GM12878 (cell line): ENCODE results near the gene FMNL2. TPM values are rescaled to one million over a fixed set of nuclear protein-coding genes. Genes with fewer than 3 reads are reported as not detected.

Experiments used
- ATAC-seq: fragments of 200-7000 bp; cut with Tn5 transposase; 3 replicates; pipeline ENCODE4 v1.9.1; 2020; ENCODE audit warnings: mild to moderate bottlenecking, moderate library complexity
- BruUV-seq: library from RNA; stranded (reverse); fragments of 400-500 nt; replicated peaks from 2 replicates; lab custom pipeline; 2021; lab: Mats Ljungman, UMichigan
- CTCF ChIA-PET: fragments of 300-600 bp; sonication (Branson Sonifier 250); formaldehyde crosslinking; extraction: SDS; loops from one replicate; lab custom pipeline; 2021; ENCODE audit warnings: inconsistent platforms; lab: Yijun Ruan, JAX
- POLR2A ChIA-PET: fragments of 350-600 bp; formaldehyde crosslinking; extraction: SDS; loops from one replicate; lab custom pipeline; 2021; ENCODE audit warnings: inconsistent platforms; lab: Charles Lee
- RAD21 ChIA-PET: fragments of 300-600 bp; sonication (Branson Sonifier 250); formaldehyde crosslinking; loops from one replicate; lab custom pipeline; 2023; ENCODE audit warnings: antibody characterized with exemption; ENCODE audit not compliant: unreplicated experiment; lab: Charles Lee
- SMC1A ChIA-PET: fragments of 300-600 bp; sonication (Branson Sonifier 250); formaldehyde crosslinking; loops from one replicate; lab custom pipeline; 2023; ENCODE audit not compliant: unreplicated experiment, uncharacterized antibody; lab: Charles Lee
- DNase-seq: peaks from one replicate; pipeline ENCODE4 v3.0.0-alpha.2; 2011; ENCODE audit warnings: low read depth, low spot score
- FAIRE-seq: peaks from 3 replicates; lab custom pipeline; 2011; peaks lifted over from hg19 to GRCh38; lab: Jason Lieb, UNC
- H2AFZ ChIP-seq: 2 replicates; pipeline ENCODE4 v1.6.0; 2011; ENCODE audit warnings: low read depth, low read length, control low read depth; ENCODE audit not compliant: control insufficient read depth
- H3K27ac ChIP-seq: 2 replicates; pipeline ENCODE4 v1.5.1; 2011; ENCODE audit warnings: control low read depth; ENCODE audit not compliant: control insufficient read depth, insufficient read depth
- H3K27me3 ChIP-seq, 2 experiments: replicated peaks in 1 of 2; 2 replicates each; pipeline versions ENCODE4 v1.6.0 to v1.6.1; 2011; ENCODE audit warnings: low read length in 1 of 2; ENCODE audit not compliant: control insufficient read depth in 2 of 2, insufficient read depth in 2 of 2
- H3K36me3 ChIP-seq, 2 experiments: 2 replicates each; pipeline ENCODE4 v1.5.1; 2011; ENCODE audit warnings: low read length in 1 of 2; ENCODE audit not compliant: control insufficient read depth in 2 of 2, insufficient read depth in 2 of 2
- H3K4me1 ChIP-seq: 2 replicates; pipeline ENCODE4 v1.6.1; 2011; ENCODE audit warnings: mild to moderate bottlenecking, low read length, moderate library complexity, mixed read lengths; ENCODE audit not compliant: control insufficient read depth, insufficient read depth
- H3K4me2 ChIP-seq: 2 replicates; pipeline ENCODE4 v1.6.0; 2011; ENCODE audit warnings: control low read depth; ENCODE audit not compliant: control insufficient read depth, insufficient read depth
- H3K4me3 ChIP-seq: fragments of 200-600 bp; sonication (generic); 2 replicates; pipeline ENCODE4 v1.5.1; 2016
- H3K79me2 ChIP-seq: 2 replicates; pipeline ENCODE4 v1.6.0; 2011; ENCODE audit warnings: low read length; ENCODE audit not compliant: control insufficient read depth, insufficient read depth
- H3K9ac ChIP-seq: 2 replicates; pipeline ENCODE4 v1.8.0; 2011; ENCODE audit warnings: low read length, control low read depth, mixed read lengths; ENCODE audit not compliant: control insufficient read depth, insufficient read depth
- H3K9me3 ChIP-seq: replicated peaks from 3 replicates; pipeline ENCODE4 v1.5.1; 2011; ENCODE audit warnings: mild to moderate bottlenecking, low read length; ENCODE audit not compliant: control insufficient read depth, insufficient read depth
- H4K20me1 ChIP-seq: 2 replicates; pipeline ENCODE4 v1.6.0; 2011; ENCODE audit not compliant: control insufficient read depth, insufficient read depth
- BACH1 ChIP-seq: fragments of 450-650 bp; IDR thresholded peaks from 2 replicates; pipeline ENCODE4 v1.6.1; 2017; ENCODE audit warnings: mild to moderate bottlenecking, borderline replicate concordance
- CTCF ChIP-seq, 3 experiments: IDR thresholded peaks in 2 of 3; conservative IDR thresholded peaks in 1 of 3; 2 replicates each; pipeline ENCODE4 v1.5.1; 2011; ENCODE audit warnings: low read depth in 3 of 3, low read length in 3 of 3, mild to moderate bottlenecking in 3 of 3, control low read depth in 2 of 3, moderate library complexity in 2 of 3, inconsistent platforms in 1 of 3, mixed read lengths in 1 of 3; ENCODE audit not compliant: control insufficient read depth in 2 of 3, insufficient read depth in 1 of 3; ENCODE audit errors: extremely low read depth in 1 of 3
- FOXM1 ChIP-seq: IDR thresholded peaks from 2 replicates; pipeline ENCODE4 v1.6.1; 2012; ENCODE audit warnings: low read depth, mild to moderate bottlenecking, inconsistent platforms, low read length, moderate library complexity
- NFYB ChIP-seq: IDR thresholded peaks from 2 replicates; pipeline ENCODE4 v1.6.1; 2011; ENCODE audit warnings: low read depth, mild to moderate bottlenecking, low read length, improper control_type of control experiment, moderate library complexity; ENCODE audit not compliant: insufficient read depth
- PAX5 ChIP-seq: IDR thresholded peaks from 2 replicates; pipeline ENCODE4 v1.6.1; 2011; ENCODE audit warnings: low read depth, low read length, borderline replicate concordance
- PML ChIP-seq: IDR thresholded peaks from 2 replicates; pipeline ENCODE4 v1.6.1; 2012; ENCODE audit warnings: low read length, inconsistent platforms
- RBBP5 ChIP-seq: fragments of 200-600 bp; sonication (generic); conservative IDR thresholded peaks from 2 replicates; pipeline ENCODE4 v1.6.1; 2016
- SIN3A ChIP-seq: IDR thresholded peaks from 2 replicates; pipeline ENCODE4 v1.6.1; 2012; ENCODE audit warnings: low read depth, low read length, improper control_type of control experiment
- ZNF24 ChIP-seq: fragments of 450-650 bp; IDR thresholded peaks from 2 replicates; pipeline ENCODE4 v1.6.1; 2017; ENCODE audit warnings: antibody characterized with exemption, mild to moderate bottlenecking
- ZNF622 ChIP-seq: fragments of 450-650 bp; IDR thresholded peaks from 2 replicates; pipeline ENCODE4 v1.6.1; 2017; ENCODE audit warnings: mild to moderate bottlenecking, inconsistent platforms
- WGBS: methylation state at CpG from one replicate; pipeline ENCODE4 v1.1.6; 2016; ENCODE audit warnings: low lambda C conversion rate; ENCODE audit not compliant: insufficient replicate concordance, insufficient coverage; ENCODE audit errors: missing lambda C conversion rate; 5-methylcytosine and 5-hydroxymethylcytosine counted together
- in situ Hi-C: fragments of 300-500 bp; cut with MboI; formaldehyde crosslinking; loops from 9 replicates; pipeline ENCODE4 v1.14.3; 2018; ENCODE audit warnings: mixed read lengths
- intact Hi-C: fragments of 100-400 bp; cut with micrococcal nuclease; formaldehyde crosslinking; loops from one replicate; pipeline ENCODE4 v1.14.2; 2022; ENCODE audit not compliant: unreplicated experiment
- polyA plus RNA-seq, 11 experiments: library from polyadenylated mRNA; depleted of rRNA in 4 of 11; unstranded in 6 of 11; stranded (reverse) in 5 of 11; fragments of >200 nt; fragmentation: Nextera tagmentation in 4 of 11; fragmentation: Illumina TruSeq in 1 of 11; extraction: Ambion mirVana in 4 of 11; extraction: Trizol in 1 of 11; gene quantifications; 1 replicate in 1 of 11; 2 replicates in 10 of 11; pipeline versions ENCODE4 v1.2.1 to v1.2.3, GENCODE V29; 2011 to 2016; ENCODE audit warnings: inconsistent platforms in 2 of 11, missing spikeins in 2 of 11, low read depth in 1 of 11
- total RNA-seq, 4 experiments: library from RNA; depleted of rRNA in 3 of 4; stranded (reverse); fragments of >200 nt in 3 of 4; fragmentation: Illumina TruSeq in 1 of 4; extraction: Trizol in 1 of 4; gene quantifications; 2 replicates each; pipeline versions ENCODE4 v1.2.1 to v1.2.3, GENCODE V29; 2013 to 2021
- TF ChIP-seq, protein P1 (sequence below): fragments of 450-650 bp; IDR thresholded peaks from 2 replicates; pipeline ENCODE4 v1.6.1; 2017; ENCODE audit warnings: mild to moderate bottlenecking, low read depth, inconsistent platforms; ENCODE audit not compliant: poor library complexity, severe bottlenecking
- TF ChIP-seq, protein P2 (sequence below): fragments of 150-350 bp; IDR thresholded peaks from 2 replicates; pipeline ENCODE4 v1.6.1; 2016; ENCODE audit warnings: low read depth, low read length

Gene FMNL2
- total and polyA plus RNA-seq, 10 of the 15 experiments (the other 5 are each of a cell fraction or from before 2014, with no cell fraction given) = 0.13 to 9.9 (median 0.35) TPM

DNA sequence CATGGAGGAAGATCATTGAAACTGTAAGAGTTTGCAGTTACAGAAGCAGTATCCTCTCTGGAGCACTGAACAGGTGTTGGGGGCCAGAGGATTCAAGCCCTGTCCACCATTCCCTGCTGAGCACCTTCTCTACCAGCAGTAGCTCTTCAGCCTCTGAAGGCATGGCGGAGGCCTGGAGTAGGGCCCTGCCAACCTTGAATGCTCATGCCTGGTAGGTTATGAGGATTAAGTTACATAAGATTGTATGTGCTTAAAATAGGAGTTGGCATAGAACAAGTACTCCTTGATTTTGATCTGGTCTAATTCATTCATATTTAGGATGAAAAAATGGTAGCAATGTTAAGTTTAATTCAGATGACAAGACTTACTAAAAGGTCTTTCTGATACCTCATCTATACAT, 40.2 kb downstream of the FMNL2 start (continued):
- TF ChIP-seq, protein P1, sequence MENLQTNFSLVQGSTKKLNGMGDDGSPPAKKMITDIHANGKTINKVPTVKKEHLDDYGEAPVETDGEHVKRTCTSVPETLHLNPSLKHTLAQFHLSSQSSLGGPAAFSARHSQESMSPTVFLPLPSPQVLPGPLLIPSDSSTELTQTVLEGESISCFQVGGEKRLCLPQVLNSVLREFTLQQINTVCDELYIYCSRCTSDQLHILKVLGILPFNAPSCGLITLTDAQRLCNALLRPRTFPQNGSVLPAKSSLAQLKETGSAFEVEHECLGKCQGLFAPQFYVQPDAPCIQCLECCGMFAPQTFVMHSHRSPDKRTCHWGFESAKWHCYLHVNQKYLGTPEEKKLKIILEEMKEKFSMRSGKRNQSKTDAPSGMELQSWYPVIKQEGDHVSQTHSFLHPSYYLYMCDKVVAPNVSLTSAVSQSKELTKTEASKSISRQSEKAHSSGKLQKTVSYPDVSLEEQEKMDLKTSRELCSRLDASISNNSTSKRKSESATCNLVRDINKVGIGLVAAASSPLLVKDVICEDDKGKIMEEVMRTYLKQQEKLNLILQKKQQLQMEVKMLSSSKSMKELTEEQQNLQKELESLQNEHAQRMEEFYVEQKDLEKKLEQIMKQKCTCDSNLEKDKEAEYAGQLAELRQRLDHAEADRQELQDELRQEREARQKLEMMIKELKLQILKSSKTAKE = no peak
- TF ChIP-seq, protein P2, sequence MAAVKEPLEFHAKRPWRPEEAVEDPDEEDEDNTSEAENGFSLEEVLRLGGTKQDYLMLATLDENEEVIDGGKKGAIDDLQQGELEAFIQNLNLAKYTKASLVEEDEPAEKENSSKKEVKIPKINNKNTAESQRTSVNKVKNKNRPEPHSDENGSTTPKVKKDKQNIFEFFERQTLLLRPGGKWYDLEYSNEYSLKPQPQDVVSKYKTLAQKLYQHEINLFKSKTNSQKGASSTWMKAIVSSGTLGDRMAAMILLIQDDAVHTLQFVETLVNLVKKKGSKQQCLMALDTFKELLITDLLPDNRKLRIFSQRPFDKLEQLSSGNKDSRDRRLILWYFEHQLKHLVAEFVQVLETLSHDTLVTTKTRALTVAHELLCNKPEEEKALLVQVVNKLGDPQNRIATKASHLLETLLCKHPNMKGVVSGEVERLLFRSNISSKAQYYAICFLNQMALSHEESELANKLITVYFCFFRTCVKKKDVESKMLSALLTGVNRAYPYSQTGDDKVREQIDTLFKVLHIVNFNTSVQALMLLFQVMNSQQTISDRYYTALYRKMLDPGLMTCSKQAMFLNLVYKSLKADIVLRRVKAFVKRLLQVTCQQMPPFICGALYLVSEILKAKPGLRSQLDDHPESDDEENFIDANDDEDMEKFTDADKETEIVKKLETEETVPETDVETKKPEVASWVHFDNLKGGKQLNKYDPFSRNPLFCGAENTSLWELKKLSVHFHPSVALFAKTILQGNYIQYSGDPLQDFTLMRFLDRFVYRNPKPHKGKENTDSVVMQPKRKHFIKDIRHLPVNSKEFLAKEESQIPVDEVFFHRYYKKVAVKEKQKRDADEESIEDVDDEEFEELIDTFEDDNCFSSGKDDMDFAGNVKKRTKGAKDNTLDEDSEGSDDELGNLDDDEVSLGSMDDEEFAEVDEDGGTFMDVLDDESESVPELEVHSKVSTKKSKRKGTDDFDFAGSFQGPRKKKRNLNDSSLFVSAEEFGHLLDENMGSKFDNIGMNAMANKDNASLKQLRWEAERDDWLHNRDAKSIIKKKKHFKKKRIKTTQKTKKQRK = no peak
- no peak for TF ChIP-seq SIN3A
- TF ChIP-seq PAX5 = no peak

- Histone ChIP-seq H2AFZ (no peak overlapping the region), H3K4me2 (no peak overlapping the region), H3K4me1 (no peaks in the 10 kb centered on the region), H3K4me3 (no peak overlapping the region), H3K27ac (no peak overlapping the region), H4K20me1 (no peaks in the 10 kb centered on the region), H3K9ac (no peak overlapping the region), H3K36me3 (no peaks in the 10 kb centered on the region), H3K27me3 (no peaks in the 10 kb centered on the region), H3K79me2 (no peaks in the 10 kb centered on the region), H3K9me3 (no peaks in the 10 kb centered on the region)
- TF ChIP-seq PML (no peak), FOXM1 (no peak), RBBP5 (no peak), ZNF622 (no peak), PAX5 (no peak), BACH1 (no peak), ZNF24 (no peak), CTCF (IDR thresholded peaks at IDR 0.05 in 2 of 3, conservative IDR thresholded peaks at IDR 0.05 in 1 of 3; ENCODE audit: control insufficient read depth in 2 of 3, extremely low read depth in 1 of 3, insufficient read depth in 1 of 3, low read depth in 3 of 3, low read length in 3 of 3) (no peak), NFYB (no peak)
- SMC1A ChIA-PET = no interaction called here
- CTCF ChIA-PET = interaction anchor here (1.3 kb wide), 1 partner anchor 34 kb away, joined by 3 read pairs; no protein-coding TSS in a partner anchor
- intact Hi-C loops (no loop called here), in situ Hi-C loops (no loop called here)
- POLR2A ChIA-PET = no interaction called here
- ATAC-seq (no peak), FAIRE-seq (no peak), DNase-seq (no peak)
- 51% methylated on average over 2 of the region's 2 CpGs for WGBS
- RAD21 ChIA-PET = no interaction called here
- BruUV-seq = no TSS peak
Measured at GRCh38 chr2:152376385-152376784, 41.4 kb downstream of the FMNL2 start.
